Nucleus accumbens (tissue), 56 donors: ENCODE results near the gene BUB1B.
A peak's percentile ranks its signal among the peaks of the same experiment; 100 is the strongest.
"Not testable (repeated sequence)": the region's sequence is repeated elsewhere in the genome, so short reads cannot be mapped to it uniquely, and the experiment has no call there.

Source experiments
- DNase-seq, 56 donors: peaks; one replicate each; lab custom pipeline; 2025; lab: John Stamatoyannopoulos, UW

Gene BUB1B, protein sequence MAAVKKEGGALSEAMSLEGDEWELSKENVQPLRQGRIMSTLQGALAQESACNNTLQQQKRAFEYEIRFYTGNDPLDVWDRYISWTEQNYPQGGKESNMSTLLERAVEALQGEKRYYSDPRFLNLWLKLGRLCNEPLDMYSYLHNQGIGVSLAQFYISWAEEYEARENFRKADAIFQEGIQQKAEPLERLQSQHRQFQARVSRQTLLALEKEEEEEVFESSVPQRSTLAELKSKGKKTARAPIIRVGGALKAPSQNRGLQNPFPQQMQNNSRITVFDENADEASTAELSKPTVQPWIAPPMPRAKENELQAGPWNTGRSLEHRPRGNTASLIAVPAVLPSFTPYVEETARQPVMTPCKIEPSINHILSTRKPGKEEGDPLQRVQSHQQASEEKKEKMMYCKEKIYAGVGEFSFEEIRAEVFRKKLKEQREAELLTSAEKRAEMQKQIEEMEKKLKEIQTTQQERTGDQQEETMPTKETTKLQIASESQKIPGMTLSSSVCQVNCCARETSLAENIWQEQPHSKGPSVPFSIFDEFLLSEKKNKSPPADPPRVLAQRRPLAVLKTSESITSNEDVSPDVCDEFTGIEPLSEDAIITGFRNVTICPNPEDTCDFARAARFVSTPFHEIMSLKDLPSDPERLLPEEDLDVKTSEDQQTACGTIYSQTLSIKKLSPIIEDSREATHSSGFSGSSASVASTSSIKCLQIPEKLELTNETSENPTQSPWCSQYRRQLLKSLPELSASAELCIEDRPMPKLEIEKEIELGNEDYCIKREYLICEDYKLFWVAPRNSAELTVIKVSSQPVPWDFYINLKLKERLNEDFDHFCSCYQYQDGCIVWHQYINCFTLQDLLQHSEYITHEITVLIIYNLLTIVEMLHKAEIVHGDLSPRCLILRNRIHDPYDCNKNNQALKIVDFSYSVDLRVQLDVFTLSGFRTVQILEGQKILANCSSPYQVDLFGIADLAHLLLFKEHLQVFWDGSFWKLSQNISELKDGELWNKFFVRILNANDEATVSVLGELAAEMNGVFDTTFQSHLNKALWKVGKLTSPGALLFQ

DNA sequence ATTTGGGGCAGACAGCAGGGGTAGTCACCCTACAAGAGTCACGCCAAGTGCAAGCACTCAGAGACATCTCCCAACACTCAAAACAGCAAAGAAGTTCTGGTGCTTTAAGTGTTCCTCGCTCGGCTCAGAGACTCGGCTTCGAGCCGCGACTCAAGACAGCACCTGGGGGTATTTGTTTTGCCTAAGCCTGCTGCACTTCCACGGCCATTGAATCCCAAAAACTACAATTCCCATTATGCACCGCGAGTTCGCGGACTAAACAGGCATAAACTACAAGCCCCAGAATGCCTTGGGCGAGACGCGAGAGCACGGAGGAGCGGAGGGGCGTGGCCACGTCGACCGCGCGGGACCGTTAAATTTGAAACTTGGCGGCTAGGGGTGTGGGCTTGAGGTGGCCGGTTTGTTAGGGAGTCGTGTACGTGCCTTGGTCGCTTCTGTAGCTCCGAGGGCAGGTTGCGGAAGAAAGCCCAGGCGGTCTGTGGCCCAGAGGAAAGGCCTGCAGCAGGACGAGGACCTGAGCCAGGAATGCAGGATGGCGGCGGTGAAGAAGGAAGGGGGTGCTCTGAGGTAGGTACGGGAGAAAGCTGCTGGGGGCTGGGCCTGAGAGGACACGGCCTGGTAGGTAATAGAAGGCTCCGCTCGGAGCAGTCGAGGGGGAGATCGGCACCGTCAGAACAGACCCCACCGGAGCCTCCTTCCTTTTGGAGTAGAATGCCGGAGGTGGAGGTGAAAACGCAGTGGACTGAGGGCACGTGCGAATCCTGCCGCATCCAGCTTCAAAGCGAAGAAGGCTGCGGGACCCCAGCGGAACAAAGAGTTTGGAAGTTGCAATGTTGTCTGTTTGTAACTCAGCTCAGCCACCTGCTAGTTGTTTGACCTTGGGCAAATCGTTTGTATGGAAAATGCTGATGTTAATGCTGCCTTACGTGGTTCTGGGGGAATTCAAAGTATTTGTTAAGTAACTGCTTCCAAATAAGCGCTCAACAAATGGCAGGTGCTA is at the start of gene BUB1B:
Gene BUB1B (plus strand): TSS at position 381 of the 1,000 bp plus-strand sequence. CDS start 152 bp downstream, at position 533.
- peak; percentile 37 to 96 (median 84) for DNase-seq

GRCh38 chr15:40111888-40112287 is 49.0 kb upstream of the BUB1B start:
- no peak for DNase-seq

DNA sequence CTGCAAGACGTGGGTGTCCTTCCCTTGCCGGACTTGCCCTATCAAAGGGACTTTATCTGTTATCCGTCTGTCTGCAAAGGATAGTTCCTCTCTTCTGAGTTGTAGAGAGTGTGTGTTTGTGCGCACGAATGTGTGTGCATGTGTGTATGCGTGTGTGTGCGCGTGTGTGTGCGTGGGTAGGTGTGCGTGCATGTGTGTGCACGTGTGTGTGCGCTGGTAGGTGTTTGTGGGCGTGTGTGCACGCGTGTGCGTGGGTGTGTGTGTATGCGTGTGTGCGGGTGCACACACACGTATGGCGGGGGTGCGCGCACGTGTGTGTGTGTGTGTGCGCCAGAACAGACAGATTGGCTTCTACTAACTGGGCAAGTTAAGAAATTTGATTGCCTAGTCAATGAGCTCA is 48.1 kb upstream of the BUB1B start:
- no peak for DNase-seq

DNA sequence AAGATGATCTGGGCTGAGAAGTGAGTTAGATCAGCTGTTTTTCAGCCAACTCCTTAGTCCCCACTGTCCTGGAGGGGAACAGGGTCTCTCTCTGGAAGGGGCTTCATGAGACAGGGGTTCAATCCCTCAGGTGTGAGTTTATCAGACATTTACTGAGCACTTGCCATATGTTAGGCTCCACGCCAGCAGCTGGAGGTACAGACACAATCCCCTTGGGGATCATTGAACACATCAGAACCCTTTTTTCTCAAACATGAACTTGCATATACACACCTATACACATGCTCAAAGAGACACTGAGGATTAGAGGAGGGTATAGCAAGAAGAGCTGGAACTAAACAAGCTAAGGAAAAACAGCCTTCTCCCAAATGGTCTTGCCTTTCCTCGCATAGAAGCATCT is 46.7 kb upstream of the BUB1B start:
- DNase-seq = no peak

DNA sequence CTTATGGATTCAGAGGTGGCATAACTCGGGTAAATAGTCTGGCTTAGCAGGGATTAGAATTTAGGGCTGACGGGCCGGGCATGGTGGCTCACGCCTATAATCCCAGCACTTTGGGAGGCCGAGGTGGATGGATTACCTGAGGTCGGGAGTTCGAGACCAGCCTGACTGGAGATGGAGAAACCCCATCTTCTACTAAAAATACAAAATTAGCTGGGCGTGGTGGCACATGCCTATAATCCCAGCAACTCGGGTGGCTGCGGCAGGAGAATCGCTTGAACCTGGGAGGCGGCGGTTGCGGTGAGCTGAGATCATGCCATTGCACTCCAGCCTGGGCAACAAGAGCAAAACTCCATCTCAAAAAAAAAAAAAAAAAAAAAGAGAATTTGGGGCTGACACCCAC is 45.8 kb upstream of the BUB1B start:
- DNase-seq = not testable (repeated sequence)

DNA sequence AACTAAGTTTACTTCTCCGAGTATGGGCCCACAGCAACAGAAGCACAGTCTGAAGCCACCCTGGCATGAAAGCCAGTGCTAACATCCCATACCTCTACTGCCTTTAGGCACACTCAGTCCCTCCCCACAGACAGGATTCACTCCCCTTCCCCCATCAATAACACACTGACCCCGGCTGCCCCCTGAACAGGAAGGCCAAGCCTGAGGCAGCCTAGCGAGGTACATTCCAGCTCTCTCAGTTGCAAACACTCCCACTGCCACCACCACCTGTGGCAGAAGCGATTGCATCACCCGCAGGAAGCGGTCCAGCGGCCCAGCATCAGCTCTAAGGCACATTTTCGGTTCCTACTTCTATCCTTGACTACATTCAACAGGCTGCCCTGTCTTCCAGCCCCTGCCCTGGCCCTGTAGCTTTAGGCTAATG is 45.2 kb upstream of the BUB1B start:
- DNase-seq = peak in 14 of 56 donors; percentile 5 to 58 (median 16)

GRCh38 chr15:40118473-40118872 is 42.4 kb upstream of the BUB1B start:
- no peak for DNase-seq

DNA sequence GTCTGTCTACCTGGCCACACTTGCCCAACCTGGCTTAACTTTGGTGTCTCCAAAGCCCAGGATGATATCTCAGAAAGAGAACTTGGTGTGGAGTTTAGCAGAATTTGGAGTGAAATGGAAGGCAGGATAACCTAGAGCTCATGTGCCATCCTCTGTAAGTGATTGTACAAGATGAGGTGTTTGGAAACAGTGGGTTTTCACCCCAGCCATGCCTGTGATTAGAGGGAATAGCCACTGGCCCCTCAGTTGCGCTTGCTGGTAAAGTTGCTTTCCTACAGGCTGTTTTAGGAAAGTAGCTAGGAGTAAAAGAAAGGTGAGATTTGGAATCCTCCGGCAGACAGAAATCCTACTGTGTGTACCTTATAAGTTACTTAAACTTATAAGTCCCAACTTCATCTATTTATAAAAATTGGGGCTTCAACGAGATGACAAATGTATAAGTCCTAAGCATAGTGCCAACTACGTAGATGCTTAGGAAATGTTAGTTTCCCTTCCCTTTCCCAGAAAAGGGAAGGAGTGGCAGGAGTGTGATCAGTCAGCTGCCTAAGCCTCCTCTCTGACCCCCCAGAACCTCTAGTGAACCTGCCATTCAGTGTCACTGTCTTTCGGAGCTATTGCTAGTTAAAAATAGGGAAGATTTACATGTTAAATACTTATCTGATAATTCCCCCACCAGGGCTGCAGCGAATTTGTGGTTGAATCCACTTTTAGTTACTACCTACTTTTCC is 38.8 kb upstream of the BUB1B start:
- peak in 2 of 56 donors; percentile 9 to 10 for DNase-seq

DNA sequence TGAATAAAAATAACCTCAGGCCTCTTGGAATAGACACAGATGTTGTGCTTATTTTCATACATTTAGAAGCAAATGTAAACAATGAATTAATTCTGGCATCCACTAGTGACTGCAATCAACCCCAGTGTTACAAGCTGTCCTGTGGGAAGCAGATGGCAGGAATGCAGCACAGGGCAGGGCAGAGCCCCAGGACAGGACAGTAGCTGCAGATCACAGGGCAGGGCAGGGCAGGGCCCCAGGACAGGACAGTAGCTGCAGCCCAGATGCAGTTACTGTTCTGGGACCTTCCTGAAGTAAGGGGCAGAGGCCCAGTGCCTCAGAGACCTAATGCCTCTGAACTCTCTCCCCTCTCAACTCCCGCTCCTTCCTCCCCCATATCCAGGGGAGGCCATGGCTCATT is 37.9 kb upstream of the BUB1B start:
- not testable (repeated sequence) for DNase-seq

DNA sequence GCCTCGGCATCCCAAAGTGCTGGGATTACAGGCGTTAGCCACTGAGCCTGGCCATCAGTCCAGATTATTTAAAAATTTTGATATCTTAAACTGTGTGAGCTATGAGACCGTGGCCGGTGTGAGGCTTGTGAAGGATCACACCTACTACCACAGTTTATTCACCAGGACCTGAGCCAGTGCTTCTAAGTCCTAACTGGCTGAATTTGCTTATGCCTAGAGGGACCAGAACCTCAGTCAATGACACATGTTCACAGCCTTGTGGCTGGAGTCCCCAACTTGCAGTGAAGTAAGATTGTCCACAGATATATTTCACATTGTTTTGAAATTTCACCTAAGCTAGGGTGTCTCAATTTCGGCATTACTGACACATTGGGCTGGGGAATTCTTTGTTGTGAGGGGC is 37.0 kb upstream of the BUB1B start:
- not testable (repeated sequence) for DNase-seq

DNA sequence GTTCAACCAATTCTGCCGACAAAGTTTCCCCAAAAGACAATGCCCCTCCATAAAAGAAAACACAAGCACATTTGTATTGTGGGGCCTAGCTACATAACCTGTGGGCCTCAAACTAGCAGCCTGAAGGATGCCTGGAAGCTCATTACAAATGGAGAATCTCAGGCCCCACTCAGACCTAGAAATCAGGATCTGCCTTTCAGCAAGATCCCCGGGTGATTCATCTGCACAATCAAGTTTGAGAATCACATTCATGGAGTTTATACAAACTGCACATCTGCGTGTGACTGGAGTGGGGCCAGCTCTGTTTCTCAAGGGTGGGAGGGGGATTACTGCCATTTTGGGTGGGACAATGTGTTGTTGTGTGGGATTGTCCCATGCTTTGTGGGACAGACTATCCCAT is 36.5 kb upstream of the BUB1B start:
- DNase-seq = not testable (repeated sequence)

GRCh38 chr15:40124807-40125285 is 36.0 kb upstream of the BUB1B start:
- DNase-seq = not testable (repeated sequence)

- DNase-seq = no peak
These were observed 34.9 kb upstream of the BUB1B start for GRCh38 chr15:40125950-40126349.

DNA sequence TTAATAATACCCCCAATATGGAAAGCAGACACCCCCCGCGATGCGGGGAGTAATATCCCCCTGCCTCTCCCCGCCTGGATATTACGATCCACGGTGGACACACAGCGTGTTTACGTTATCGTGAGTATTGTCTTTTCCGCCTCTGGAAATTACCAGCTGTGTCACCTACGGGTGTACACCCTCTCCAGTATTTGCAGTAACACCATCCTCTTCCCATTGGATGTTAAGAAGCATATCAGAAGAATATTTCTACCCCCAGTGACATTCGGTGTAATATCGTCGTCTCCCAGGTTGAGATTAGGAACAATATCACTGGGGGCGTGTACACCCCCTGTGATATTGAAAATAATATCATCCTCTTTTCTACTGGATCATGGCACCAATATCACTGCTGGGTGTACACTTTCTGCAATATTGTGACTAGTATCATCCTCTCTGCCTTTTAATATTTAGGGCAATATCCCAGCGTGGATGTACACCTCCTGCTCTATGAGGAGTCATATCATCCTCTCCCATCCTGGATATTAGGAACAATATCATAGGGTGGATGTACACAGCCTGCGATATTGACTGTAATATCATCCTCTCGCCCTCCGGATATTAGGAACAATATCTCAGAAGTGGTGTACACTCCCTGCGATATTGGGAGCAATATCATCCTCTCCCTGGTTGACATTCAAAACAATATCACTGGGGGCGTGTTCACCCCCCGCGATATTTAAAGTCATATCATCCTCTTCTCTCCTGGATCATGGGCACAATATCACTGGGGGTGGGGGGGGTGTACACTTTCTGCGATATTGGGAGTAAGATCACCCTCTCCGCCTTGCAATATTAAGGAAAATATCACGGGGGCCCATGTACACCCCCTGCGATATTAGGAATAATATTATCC is 31.9 kb upstream of the BUB1B start:
- no peak for DNase-seq

- no peak for DNase-seq
These were observed 30.8 kb upstream of the BUB1B start for GRCh38 chr15:40130118-40130517.

- DNase-seq = no peak
These were observed 29.9 kb upstream of the BUB1B start for GRCh38 chr15:40130799-40131502.

DNA sequence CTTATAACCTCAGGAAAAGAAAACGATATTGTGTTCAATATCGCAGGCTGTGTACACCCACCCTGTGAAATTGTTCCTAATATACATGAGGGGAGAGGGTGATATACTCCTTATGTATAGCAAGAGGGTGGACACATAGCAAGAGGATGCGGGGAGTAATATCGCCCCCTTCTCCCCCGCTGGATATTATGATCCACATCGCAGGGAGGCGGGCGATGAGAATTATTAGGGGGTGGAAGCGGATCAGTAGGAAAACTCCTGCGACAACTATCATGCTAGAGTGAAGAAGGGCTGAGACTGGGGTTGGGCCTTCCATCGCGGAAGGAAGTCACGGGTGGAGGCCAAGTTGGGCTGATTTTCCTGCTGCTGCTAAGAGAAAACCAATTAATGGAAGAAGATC is 27.3 kb upstream of the BUB1B start:
- no peak for DNase-seq
